Thymus (tissue), 11 donors: ENCODE results near the gene MOV10L1. TPM values are rescaled to one million over a fixed set of nuclear protein-coding genes. Genes with fewer than 3 reads are reported as not detected.
A peak's percentile ranks its signal among the peaks of the same experiment; 100 is the strongest.
"Not testable (repeated sequence)": the region's sequence is repeated elsewhere in the genome, so short reads cannot be mapped to it uniquely, and the experiment has no call there.

Source experiments
- DNase-seq, 9 donors: peaks; one replicate each; pipeline ENCODE4 v3.0.0-alpha.2; 2013; ENCODE audit warnings: low spot score in 9 of 9, low read depth in 6 of 9, missing footprints in 1 of 9
- H3K27ac ChIP-seq, 2 donors: one replicate each; pipeline ENCODE4 v1.5.1; 2013; ENCODE audit warnings: control low read depth in 1 of 2, low read depth in 1 of 2, low read length in 1 of 2, mild to moderate bottlenecking in 1 of 2, moderate library complexity in 1 of 2
- H3K27me3 ChIP-seq, 2 donors: one replicate each; pipeline ENCODE4 v1.5.1; 2013; ENCODE audit warnings: low read length in 1 of 2; ENCODE audit not compliant: control insufficient read depth in 2 of 2, insufficient read depth in 1 of 2
- H3K36me3 ChIP-seq, 2 donors: one replicate each; pipeline ENCODE4 v1.5.1; 2013; ENCODE audit warnings: low read length in 1 of 2, mild to moderate bottlenecking in 1 of 2, moderate library complexity in 1 of 2; ENCODE audit not compliant: control insufficient read depth in 2 of 2, insufficient read depth in 2 of 2
- H3K4me1 ChIP-seq, 2 donors: one replicate each; pipeline ENCODE4 v1.5.1; 2013; ENCODE audit warnings: low read length in 2 of 2; ENCODE audit not compliant: control insufficient read depth in 2 of 2, insufficient read depth in 2 of 2
- H3K4me3 ChIP-seq, 2 donors: one replicate each; pipeline ENCODE4 v1.5.1; 2013; ENCODE audit warnings: low read length in 2 of 2, control low read depth in 1 of 2, mild to moderate bottlenecking in 1 of 2
- H3K9me3 ChIP-seq, 2 donors: one replicate each; pipeline ENCODE4 v1.5.1; 2013; ENCODE audit warnings: low read length in 1 of 2, mild to moderate bottlenecking in 1 of 2; ENCODE audit not compliant: control insufficient read depth in 2 of 2, insufficient read depth in 1 of 2
- WGBS: extraction: QIAGEN DNeasy Blood & Tissue Kit; methylation state at CpG from one replicate; pipeline ENCODE4 v1.1.7; 2013; 5-methylcytosine and 5-hydroxymethylcytosine counted together
- polyA plus RNA-seq: library from polyadenylated mRNA; stranded (reverse); fragments of 200-250 nt; gene quantifications from one replicate; pipeline ENCODE4 v1.2.3, GENCODE V29; 2013
- total RNA-seq: library from RNA; stranded (reverse); fragments of 120-200 nt; gene quantifications from one replicate; pipeline ENCODE4 v1.2.4, GENCODE V29; 2013
- donor health status: healthy.

MOV10L1 gene
- total and polyA plus RNA-seq, 2 donors = 0.14 to 0.32 TPM

DNA sequence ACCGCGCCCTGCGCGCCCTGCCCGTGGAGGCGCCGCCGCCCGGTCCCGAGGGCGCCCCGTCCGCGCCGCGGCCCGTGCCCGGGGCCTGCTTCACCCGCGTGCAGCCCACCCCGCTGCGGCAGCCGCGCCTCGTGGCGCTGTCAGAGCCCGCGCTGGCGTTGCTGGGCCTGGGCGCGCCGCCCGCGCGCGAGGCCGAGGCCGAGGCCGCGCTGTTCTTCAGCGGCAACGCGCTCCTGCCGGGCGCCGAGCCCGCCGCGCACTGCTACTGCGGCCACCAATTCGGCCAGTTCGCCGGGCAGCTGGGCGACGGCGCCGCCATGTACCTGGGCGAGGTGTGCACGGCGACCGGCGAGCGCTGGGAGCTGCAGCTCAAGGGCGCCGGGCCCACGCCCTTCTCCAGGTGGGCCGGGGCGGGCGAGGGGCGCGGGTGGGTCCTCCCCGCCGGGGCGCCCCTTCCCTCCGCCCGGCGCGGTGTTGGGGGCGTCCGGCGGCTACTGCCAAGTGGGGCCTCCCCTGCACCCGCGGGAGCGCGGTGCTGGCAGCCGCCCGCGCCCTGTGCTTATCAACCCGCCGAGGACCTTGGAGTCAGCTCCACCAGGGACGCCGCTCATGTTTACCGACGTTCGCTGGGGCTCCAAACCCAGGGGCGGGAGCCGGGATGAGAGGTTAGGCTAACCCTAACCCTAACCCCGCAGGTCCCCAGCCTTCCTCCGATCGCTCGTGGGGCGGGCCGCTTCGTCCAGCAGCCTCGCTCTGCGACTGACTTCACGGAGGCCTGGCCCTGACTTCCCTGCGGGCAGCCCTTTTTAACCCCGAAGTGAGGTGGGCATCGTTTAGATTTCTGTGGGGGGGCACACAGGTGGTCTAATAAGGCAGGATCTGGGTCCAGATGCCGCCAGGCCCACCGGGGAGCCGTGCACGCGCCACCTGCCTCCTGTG lies 111.7 kb downstream of the MOV10L1 start:
- Histone ChIP-seq H3K27ac (peak overlapping the region in 1 of 2 donors; percentile 65), H3K9me3 (no peaks in the 10 kb centered on the region), H3K4me1 (peaks cover 16 to 19% of the 10 kb centered on the region in 2 donors), H3K27me3 (peaks cover 0 to 3% of the 10 kb centered on the region in 2 donors), H3K36me3 (peaks cover 39% of the 10 kb centered on the region in 2 donors), H3K4me3 (peak overlapping the region; percentile 52 to 87)
- peak in 1 of 9 donors; percentile 16 for DNase-seq
- 3% methylated on average over 115 of the region's 115 CpGs for WGBS

DNA sequence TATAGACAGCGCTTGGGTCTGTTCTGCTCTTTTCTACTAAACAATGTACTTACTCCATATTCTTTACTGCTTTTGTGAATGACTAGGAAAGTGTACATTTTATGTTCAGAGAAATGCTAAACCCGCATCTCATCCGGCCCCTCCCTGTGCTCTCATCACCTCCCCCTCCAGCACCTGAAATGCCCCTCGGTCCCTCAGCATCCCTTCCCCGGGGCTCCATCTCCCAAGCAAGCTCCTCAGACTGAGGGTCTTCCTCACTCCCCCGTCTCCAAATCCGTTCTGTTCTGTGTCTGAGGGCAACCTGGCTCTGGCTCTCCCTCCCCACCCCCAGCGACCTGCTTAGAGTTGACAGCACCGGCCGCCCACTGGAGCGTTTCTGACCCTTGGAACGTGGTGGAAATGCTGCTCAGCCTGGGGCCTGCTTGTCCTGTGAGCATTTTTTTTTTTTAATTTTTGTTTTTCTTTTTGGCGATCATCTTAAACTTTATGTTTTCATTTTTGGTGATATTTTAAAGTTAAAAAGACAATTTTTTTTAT lies 112.4 kb downstream of the MOV10L1 start:
- 88% methylated on average over 13 of the region's 13 CpGs for WGBS
- Histone ChIP-seq H3K4me1 (peaks cover 16 to 19% of the 10 kb centered on the region in 2 donors), H3K36me3 (peaks cover 40 to 41% of the 10 kb centered on the region in 2 donors), H3K9me3 (no peaks in the 10 kb centered on the region), H3K27me3 (peaks cover 0 to 3% of the 10 kb centered on the region in 2 donors), H3K4me3 (peak overlapping the region; percentile 52 to 87), H3K27ac (no peak overlapping the region)
- no peak for DNase-seq

DNA sequence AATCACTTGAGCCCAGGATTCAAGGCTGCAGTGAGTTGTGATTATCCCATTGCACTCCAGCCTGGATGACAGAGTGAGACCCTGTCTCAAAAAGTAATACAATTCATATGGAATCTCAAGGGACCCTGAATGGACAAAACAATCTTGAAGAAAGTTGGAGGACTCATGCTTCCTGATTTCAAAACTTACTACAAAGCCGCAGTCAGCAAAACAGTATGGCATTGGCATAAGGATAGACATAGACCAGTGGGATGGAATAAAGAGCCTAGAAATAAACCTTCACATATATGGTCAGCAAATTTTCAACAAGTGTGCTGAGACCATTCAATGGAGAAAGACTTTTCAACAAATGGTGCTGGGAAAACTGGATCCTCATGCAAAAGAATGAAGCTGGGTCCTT lies 113.5 kb downstream of the MOV10L1 start:
- WGBS = 99% methylated on average over 1 of the region's 1 CpG
- H3K9me3 ChIP-seq = peaks cover 0 to 2% of the 10 kb centered on the region in 2 donors
- no peak for DNase-seq
- H3K27ac ChIP-seq = no peak overlapping the region
- peaks cover 16 to 19% of the 10 kb centered on the region in 2 donors for H3K4me1 ChIP-seq
- peaks cover 0 to 3% of the 10 kb centered on the region in 2 donors for H3K27me3 ChIP-seq
- no peak overlapping the region for H3K4me3 ChIP-seq
- H3K36me3 ChIP-seq = peaks cover 39 to 44% of the 10 kb centered on the region in 2 donors

DNA sequence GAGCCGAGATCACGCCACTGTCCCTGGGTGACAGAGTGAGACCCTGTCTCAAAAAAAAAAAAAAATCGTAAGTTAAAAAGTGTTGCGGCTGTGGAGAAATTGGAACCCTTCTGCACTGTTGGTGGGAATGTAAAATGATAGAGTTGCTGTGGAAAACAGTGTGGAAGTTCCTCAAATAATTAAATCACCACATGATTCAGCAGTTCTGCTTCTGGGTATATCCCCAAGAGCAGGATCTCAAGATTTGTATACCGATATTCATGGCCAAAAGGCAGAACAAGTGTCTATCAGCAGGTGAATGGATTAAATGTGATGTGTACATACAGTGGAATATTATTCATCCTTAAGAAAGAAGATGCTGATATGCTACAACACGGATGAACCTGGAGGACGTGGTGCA lies 114.8 kb downstream of the MOV10L1 start:
- Histone ChIP-seq H3K27ac (no peak overlapping the region), H3K27me3 (peaks cover 0 to 3% of the 10 kb centered on the region in 2 donors), H3K4me1 (peaks cover 14 to 17% of the 10 kb centered on the region in 2 donors), H3K36me3 (peaks cover 43 to 45% of the 10 kb centered on the region in 2 donors), H3K4me3 (no peak overlapping the region), H3K9me3 (peaks cover 0 to 2% of the 10 kb centered on the region in 2 donors)
- 97% methylated on average over 7 of the region's 7 CpGs for WGBS
- no peak for DNase-seq

DNA sequence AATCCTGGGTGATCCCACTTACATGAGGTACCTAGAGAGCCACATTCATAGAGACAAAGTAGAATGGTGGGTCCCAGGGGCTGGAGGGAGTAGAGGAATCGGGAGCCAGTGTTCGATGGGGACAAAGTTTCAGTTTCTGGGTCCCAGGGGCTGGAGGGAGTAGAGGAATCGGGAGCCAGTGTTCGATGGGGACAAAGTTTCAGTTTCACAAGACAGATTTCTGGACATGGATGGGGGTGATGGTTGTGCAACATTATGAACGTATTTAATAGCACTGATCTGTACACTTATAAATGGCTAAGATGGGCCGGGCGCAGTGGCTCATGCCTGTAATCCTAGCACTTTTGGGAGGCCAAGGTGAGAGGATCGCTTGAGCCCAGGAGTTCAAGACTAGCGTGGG lies 115.2 kb downstream of the MOV10L1 start:
- not testable (repeated sequence) for H3K9me3 ChIP-seq, H3K4me3 ChIP-seq, H3K27ac ChIP-seq, H3K27me3 ChIP-seq, DNase-seq
- H3K36me3 ChIP-seq = peaks cover 45 to 47% of the 10 kb centered on the region in 2 donors
- WGBS = 98% methylated on average over 9 of the region's 9 CpGs
- H3K4me1 ChIP-seq = peaks cover 10 to 13% of the 10 kb centered on the region in 2 donors

DNA sequence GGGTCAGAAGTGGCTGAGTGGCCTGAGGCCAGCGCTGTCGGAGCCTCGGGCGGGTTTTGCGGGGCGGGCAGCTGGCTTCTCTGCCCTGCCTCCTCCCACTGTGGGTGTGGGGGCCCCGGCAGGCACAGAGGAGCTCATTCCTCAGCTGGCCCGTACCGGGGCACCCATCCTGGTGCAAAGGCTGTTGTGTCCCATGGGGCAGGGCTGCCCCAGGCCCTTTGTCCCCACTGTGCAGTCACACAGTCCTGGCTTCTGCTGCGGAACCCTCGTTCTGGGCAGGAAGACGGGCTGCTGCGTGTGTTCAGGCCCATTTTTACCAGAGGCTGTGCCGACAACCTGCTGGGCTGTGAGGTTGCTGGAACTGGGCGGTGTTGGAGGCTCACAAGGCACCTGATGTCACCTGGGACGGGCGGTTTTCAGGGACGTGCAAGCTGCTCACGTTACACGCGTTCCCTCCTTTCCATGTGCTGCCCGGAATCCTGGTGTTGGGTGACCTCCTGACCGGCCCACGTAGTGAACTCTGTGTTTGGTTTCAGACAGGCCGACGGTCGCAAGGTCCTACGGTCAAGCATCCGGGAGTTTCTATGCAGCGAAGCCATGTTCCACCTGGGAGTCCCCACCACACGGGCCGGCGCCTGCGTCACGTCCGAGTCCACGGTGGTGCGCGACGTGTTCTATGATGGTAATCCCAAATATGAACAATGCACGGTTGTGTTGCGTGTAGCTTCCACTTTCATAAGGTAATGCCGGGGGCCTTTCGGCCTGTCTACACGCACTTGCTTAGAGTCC lies 116.2 kb downstream of the MOV10L1 start:
- 97% methylated on average over 45 of the region's 45 CpGs for WGBS
- no peak for DNase-seq
- Histone ChIP-seq H3K4me1 (peaks cover 8 to 10% of the 10 kb centered on the region in 2 donors), H3K9me3 (peaks cover 0 to 2% of the 10 kb centered on the region in 2 donors), H3K27ac (no peak overlapping the region), H3K27me3 (peaks cover 0 to 3% of the 10 kb centered on the region in 2 donors), H3K36me3 (peaks cover 55 to 57% of the 10 kb centered on the region in 2 donors), H3K4me3 (no peak overlapping the region)

DNA sequence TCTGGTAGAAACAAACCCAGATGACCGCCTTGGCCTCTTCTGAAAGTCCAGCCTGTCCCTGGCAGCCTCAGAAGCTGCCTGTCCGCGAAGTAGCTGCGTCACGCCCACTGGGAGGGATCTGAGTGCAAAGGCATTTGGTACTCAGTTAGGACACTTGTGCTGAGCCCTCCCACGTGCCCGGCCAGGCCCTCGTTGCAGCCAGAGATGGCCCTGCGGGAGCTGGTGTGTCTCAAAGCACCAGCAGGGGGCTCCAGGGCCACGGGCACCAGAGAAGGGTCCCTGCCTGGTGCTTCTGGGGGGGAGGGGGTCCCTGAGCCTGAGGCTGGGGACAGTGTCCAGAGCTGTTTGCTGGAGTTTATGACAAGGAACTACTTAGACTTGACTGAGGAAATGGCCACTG lies 116.8 kb downstream of the MOV10L1 start:
- DNase-seq = no peak
- Histone ChIP-seq H3K4me3 (no peak overlapping the region), H3K36me3 (peaks cover 58 to 60% of the 10 kb centered on the region in 2 donors), H3K4me1 (peaks cover 8% of the 10 kb centered on the region in 2 donors), H3K27ac (no peak overlapping the region), H3K9me3 (peaks cover 0 to 2% of the 10 kb centered on the region in 2 donors), H3K27me3 (peaks cover 0 to 3% of the 10 kb centered on the region in 2 donors)
- 84% methylated on average over 10 of the region's 10 CpGs for WGBS

DNA sequence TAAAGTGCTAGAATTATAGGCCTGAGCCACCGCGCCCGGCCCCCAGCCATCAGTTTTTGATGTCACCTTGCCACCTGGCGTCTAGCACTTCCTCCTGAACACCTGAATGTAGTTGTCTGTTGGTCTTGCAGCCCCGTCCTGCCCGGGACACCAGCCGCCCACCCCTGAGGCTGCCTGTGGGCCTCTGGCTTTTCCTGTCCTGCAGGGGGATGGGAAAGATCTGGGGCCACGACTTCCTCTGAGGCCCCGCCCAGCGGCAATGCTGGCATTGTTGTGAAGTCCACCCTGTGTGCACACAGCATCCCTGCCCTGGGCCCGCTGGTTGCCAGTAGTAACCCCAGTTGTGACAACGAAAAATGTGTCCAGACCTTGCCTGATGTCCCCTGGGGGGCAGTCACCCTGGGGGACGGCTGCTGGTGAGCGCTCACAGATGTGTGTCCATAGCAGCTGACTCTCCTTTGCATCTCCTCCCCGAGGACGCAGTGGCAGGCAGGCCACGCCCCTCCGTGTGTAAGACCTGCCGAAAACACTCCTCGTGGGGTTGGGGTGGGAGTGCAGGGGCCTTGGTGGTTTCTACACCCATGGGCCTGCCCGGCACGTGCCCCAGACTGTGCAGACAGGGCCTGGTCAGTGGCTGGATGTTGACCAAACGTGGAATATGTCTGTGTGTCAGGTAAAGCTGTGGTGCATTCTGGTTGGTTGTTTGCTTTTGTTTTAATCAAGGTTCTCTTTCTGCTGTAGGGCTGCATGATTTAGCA lies 117.8 kb downstream of the MOV10L1 start:
- Histone ChIP-seq H3K27ac (no peak overlapping the region), H3K36me3 (peaks cover 62 to 64% of the 10 kb centered on the region in 2 donors), H3K4me3 (no peak overlapping the region), H3K4me1 (no peaks in the 10 kb centered on the region), H3K27me3 (no peaks in the 10 kb centered on the region), H3K9me3 (peaks cover 0 to 2% of the 10 kb centered on the region in 2 donors)
- DNase-seq = no peak
- WGBS = 85% methylated on average over 23 of the region's 23 CpGs
